Kidney epithelial cell (primary cell): ENCODE results near the gene DUSP22. TPM values are rescaled to one million over a fixed set of nuclear protein-coding genes. Genes with fewer than 3 reads are reported as not detected.

Experiments used
- DNase-seq: peaks from one replicate; pipeline ENCODE4 v3.0.0-alpha.2; 2010; ENCODE audit warnings: low read depth
- H3K27me3 ChIP-seq: 2 replicates; pipeline ENCODE4 v1.6.0; 2011; ENCODE audit warnings: low read length; ENCODE audit not compliant: control insufficient read depth, insufficient read depth
- H3K36me3 ChIP-seq: 2 replicates; pipeline ENCODE4 v1.5.1; 2011; ENCODE audit warnings: low read length; ENCODE audit not compliant: control insufficient read depth, insufficient read depth
- H3K4me3 ChIP-seq: 2 replicates; pipeline ENCODE4 v1.5.1; 2011; ENCODE audit warnings: low read depth, mild to moderate bottlenecking, control low read depth, low read length
- CTCF ChIP-seq: IDR thresholded peaks from 2 replicates; pipeline ENCODE4 v1.5.1; 2011; ENCODE audit warnings: mild to moderate bottlenecking, moderate library complexity, low read length, control low read depth, inconsistent platforms; ENCODE audit not compliant: insufficient read depth, poor library complexity, severe bottlenecking
- total RNA-seq: library from RNA; depleted of rRNA; stranded (reverse); fragments of >200 nt; gene quantifications from 2 replicates; pipeline ENCODE4 v1.2.3, GENCODE V29; 2015

The DUSP22 gene
- total RNA-seq, 1 donor from 2014 or later = 35.9 TPM

- Histone ChIP-seq H3K27me3 (no peaks in the 10 kb centered on the region), H3K4me3 (no peak overlapping the region), H3K36me3 (no peaks in the 10 kb centered on the region)
- no peak for DNase-seq
- no peak for TF ChIP-seq CTCF
Measured at GRCh38 chr6:334536-335510, 42.5 kb downstream of the DUSP22 start.

- no peak overlapping the region for H3K4me3 ChIP-seq
- no peak for TF ChIP-seq CTCF
- no peaks in the 10 kb centered on the region for H3K27me3 ChIP-seq
- DNase-seq = no peak
- H3K36me3 ChIP-seq = no peaks in the 10 kb centered on the region
Measured at GRCh38 chr6:335572-335971, 43.3 kb downstream of the DUSP22 start.

- no peaks in the 10 kb centered on the region for H3K36me3 ChIP-seq
- H3K4me3 ChIP-seq = no peak overlapping the region
- DNase-seq = no peak
- H3K27me3 ChIP-seq = no peaks in the 10 kb centered on the region
- no peak for TF ChIP-seq CTCF
Measured at GRCh38 chr6:336159-337114, 44.1 kb downstream of the DUSP22 start.

- no peak overlapping the region for H3K4me3 ChIP-seq
- H3K36me3 ChIP-seq = no peaks in the 10 kb centered on the region
- no peaks in the 10 kb centered on the region for H3K27me3 ChIP-seq
- no peak for DNase-seq
- no peak for TF ChIP-seq CTCF
Measured at GRCh38 chr6:337805-338368, 45.6 kb downstream of the DUSP22 start.

GRCh38 chr6:338815-339262 lies 46.6 kb downstream of the DUSP22 start:
- H3K27me3 ChIP-seq = no peaks in the 10 kb centered on the region
- DNase-seq = no peak
- no peak overlapping the region for H3K4me3 ChIP-seq
- TF ChIP-seq CTCF = no peak
- no peaks in the 10 kb centered on the region for H3K36me3 ChIP-seq
